ENCODE measurements around the gene RPS15. TPM values are rescaled to one million over a fixed set of nuclear protein-coding genes. Genes with fewer than 3 reads are reported as not detected.

Gene RPS15
- total RNA-seq, 1 experiment from 2014 or later: 1,696 TPM

- CTCF ChIA-PET: interaction anchor here (0.6 kb wide), 1 partner anchor 91 kb away, joined by 4 read pairs; no protein-coding TSS in a partner anchor
- Histone ChIP-seq H3K4me3 (ENCODE audit: low read depth, low read length, poor library complexity, severe bottlenecking) (no peak overlapping the region), H3K4me1 (ENCODE audit: insufficient read depth, low read length, poor library complexity, severe bottlenecking) (peaks cover 29% of the 10 kb centered on the region), H3K27me3 (replicated peaks; ENCODE audit: insufficient read depth, low read depth, low read length, poor library complexity) (peaks cover 26% of the 10 kb centered on the region), H3K27ac (ENCODE audit: low read depth, low read length, poor library complexity, severe bottlenecking) (no peak overlapping the region), H3K9me3 (ENCODE audit: low read depth, low read length, poor library complexity, severe bottlenecking) (no peaks in the 10 kb centered on the region), H3K36me3 (ENCODE audit: insufficient read depth, low read length, poor library complexity, severe bottlenecking) (no peaks in the 10 kb centered on the region)
- intact Hi-C loops (cut with micrococcal nuclease; ENCODE audit: unreplicated experiment): no loop called here
- POLR2A ChIA-PET (ENCODE audit: low non-redundant PET): interaction anchor here (0.5 to 0.6 kb wide), 2 partner anchors 18 to 673 kb away, joined by 6 to 10 read pairs; no protein-coding TSS in a partner anchor
- TF ChIP-seq, protein P1, sequence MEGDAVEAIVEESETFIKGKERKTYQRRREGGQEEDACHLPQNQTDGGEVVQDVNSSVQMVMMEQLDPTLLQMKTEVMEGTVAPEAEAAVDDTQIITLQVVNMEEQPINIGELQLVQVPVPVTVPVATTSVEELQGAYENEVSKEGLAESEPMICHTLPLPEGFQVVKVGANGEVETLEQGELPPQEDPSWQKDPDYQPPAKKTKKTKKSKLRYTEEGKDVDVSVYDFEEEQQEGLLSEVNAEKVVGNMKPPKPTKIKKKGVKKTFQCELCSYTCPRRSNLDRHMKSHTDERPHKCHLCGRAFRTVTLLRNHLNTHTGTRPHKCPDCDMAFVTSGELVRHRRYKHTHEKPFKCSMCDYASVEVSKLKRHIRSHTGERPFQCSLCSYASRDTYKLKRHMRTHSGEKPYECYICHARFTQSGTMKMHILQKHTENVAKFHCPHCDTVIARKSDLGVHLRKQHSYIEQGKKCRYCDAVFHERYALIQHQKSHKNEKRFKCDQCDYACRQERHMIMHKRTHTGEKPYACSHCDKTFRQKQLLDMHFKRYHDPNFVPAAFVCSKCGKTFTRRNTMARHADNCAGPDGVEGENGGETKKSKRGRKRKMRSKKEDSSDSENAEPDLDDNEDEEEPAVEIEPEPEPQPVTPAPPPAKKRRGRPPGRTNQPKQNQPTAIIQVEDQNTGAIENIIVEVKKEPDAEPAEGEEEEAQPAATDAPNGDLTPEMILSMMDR (conservative IDR thresholded peaks at IDR 0.05; ENCODE audit: low read depth, low read length): no peak
- no peak for TF ChIP-seq EZH2 (IDR thresholded peaks at IDR 0.05; ENCODE audit: borderline replicate concordance, low read depth, low read length, poor library complexity, severe bottlenecking)
- DNase-seq (ENCODE audit: low spot score): peak; percentile 57
- no TSS peak for BruUV-seq (replicated peaks)
Measured at GRCh38 chr19:1455002-1455335, 16.8 kb downstream of the RPS15 start.

- Histone ChIP-seq H3K9me3 (ENCODE audit: low read depth, low read length, poor library complexity, severe bottlenecking) (no peaks in the 10 kb centered on the region), H3K27ac (ENCODE audit: low read depth, low read length, poor library complexity, severe bottlenecking) (no peak overlapping the region), H3K4me3 (ENCODE audit: low read depth, low read length, poor library complexity, severe bottlenecking) (no peak overlapping the region), H3K4me1 (ENCODE audit: insufficient read depth, low read length, poor library complexity, severe bottlenecking) (peaks cover 29% of the 10 kb centered on the region), H3K36me3 (ENCODE audit: insufficient read depth, low read length, poor library complexity, severe bottlenecking) (no peaks in the 10 kb centered on the region), H3K27me3 (replicated peaks; ENCODE audit: insufficient read depth, low read depth, low read length, poor library complexity) (peaks cover 21% of the 10 kb centered on the region)
- DNase-seq (ENCODE audit: low spot score): peak; percentile 77
- no peak for TF ChIP-seq EZH2 (IDR thresholded peaks at IDR 0.05; ENCODE audit: borderline replicate concordance, low read depth, low read length, poor library complexity, severe bottlenecking)
- TF ChIP-seq, protein P1 (conservative IDR thresholded peaks at IDR 0.05; ENCODE audit: low read depth, low read length): no peak
- BruUV-seq (replicated peaks): no TSS peak
- ChIA-PET CTCF (interaction anchor here (0.5 to 0.6 kb wide), 2 partner anchors 11 to 90 kb away, joined by 4 to 6 read pairs; no protein-coding TSS in a partner anchor), POLR2A (ENCODE audit: low non-redundant PET) (interaction anchor here (0.5 to 0.6 kb wide), 2 partner anchors 17 to 673 kb away, joined by 6 to 10 read pairs; no protein-coding TSS in a partner anchor)
- intact Hi-C loops (cut with micrococcal nuclease; ENCODE audit: unreplicated experiment): no loop called here
Measured at GRCh38 chr19:1455336-1456120, 17.3 kb downstream of the RPS15 start.

DNA sequence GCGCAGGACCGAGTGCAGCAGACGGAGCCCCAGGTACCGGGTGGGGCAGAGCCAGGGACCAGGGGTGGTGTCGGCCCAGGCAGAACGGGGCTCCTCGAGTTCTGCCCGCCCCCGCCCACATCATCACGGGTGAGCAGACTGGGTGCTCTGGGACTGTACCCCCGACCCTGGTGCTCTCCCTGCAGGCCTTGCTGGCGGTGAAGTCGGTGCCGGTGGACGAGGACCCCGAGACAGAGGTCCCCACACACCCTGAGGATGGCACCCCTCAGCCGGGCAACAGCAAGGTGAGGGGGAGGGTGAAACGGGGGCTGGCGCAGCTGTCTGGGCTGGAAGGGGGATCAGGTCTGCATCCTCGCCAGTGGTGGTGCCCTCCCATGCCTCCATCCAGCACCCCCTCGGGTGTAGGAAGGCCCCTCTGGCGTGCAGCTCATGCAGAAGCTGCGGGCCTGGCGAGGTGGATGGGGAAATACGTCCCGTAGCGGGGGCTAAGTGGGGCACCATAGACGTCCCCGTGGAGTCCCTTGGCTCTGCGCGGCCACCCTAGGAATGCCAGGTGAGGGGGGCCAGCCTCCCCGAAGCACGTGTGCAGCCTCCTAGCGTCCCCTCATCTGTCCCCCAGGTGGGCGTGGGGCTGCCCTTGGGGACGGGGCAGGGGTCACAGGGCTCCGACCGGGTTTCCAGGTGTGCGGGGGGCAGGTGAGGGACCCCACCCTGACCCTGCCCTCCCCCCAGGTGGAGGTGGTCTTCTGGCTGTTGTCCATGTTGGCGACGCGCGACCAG lies 18.1 kb downstream of the RPS15 start:
- Histone ChIP-seq H3K27ac (ENCODE audit: low read depth, low read length, poor library complexity, severe bottlenecking) (no peak overlapping the region), H3K4me1 (ENCODE audit: insufficient read depth, low read length, poor library complexity, severe bottlenecking) (peaks cover 29% of the 10 kb centered on the region), H3K4me3 (ENCODE audit: low read depth, low read length, poor library complexity, severe bottlenecking) (no peak overlapping the region), H3K9me3 (ENCODE audit: low read depth, low read length, poor library complexity, severe bottlenecking) (no peaks in the 10 kb centered on the region), H3K36me3 (ENCODE audit: insufficient read depth, low read length, poor library complexity, severe bottlenecking) (no peaks in the 10 kb centered on the region), H3K27me3 (replicated peaks; ENCODE audit: insufficient read depth, low read depth, low read length, poor library complexity) (peaks cover 13% of the 10 kb centered on the region)
- no TSS peak for BruUV-seq (replicated peaks)
- no peak for DNase-seq (ENCODE audit: low spot score)
- POLR2A ChIA-PET (ENCODE audit: low non-redundant PET): no interaction called here
- TF ChIP-seq EZH2 (IDR thresholded peaks at IDR 0.05; ENCODE audit: borderline replicate concordance, low read depth, low read length, poor library complexity, severe bottlenecking): no peak
- TF ChIP-seq, protein P1 (conservative IDR thresholded peaks at IDR 0.05; ENCODE audit: low read depth, low read length): no peak
- intact Hi-C loops (cut with micrococcal nuclease; ENCODE audit: unreplicated experiment): no loop called here
- CTCF ChIA-PET: no interaction called here
